Coronary artery (tissue), 2 donors: ENCODE data around the gene EDC3.

Source experiments
- DNase-seq: peaks from one replicate; pipeline ENCODE4 v3.0.0-alpha.2; 2017; ENCODE audit warnings: low spot score
- H3K27ac ChIP-seq, 2 donors: fragments of 200-600 bp; sonication (generic); one replicate each; pipeline ENCODE4 v1.5.1; 2016 to 2019
- H3K4me3 ChIP-seq: fragments of 200-600 bp; sonication (generic); 2 replicates; pipeline ENCODE4 v1.5.1; 2016; ENCODE audit warnings: mild to moderate bottlenecking, moderate library complexity
- TF ChIP-seq, protein P1 (sequence below): fragments of 200-600 bp; sonication (generic); IDR thresholded peaks from one replicate; pipeline ENCODE4 v1.5.1; 2019; ENCODE audit warnings: antibody characterized with exemption

EDC3 gene

DNA sequence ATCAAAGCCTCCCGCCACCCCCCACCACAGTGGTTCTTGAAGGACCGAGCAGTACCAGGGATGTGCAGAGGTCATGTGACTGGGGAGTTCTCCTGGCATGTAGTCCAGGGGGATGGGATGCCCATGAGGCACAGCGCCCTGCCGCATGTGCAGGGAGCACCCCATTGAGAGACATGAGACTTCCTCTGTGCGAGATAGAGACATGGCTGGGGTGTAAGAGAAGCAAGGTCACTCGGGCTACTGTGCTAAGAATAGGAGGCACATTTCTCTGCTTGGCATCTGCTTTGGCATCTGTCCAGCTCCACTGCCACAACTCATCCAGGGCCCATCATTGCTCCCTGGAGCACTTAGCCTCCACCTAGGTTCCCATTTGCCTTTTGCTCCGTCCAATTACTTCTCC lies 31.9 kb upstream of the EDC3 start:
- TF ChIP-seq, protein P1, sequence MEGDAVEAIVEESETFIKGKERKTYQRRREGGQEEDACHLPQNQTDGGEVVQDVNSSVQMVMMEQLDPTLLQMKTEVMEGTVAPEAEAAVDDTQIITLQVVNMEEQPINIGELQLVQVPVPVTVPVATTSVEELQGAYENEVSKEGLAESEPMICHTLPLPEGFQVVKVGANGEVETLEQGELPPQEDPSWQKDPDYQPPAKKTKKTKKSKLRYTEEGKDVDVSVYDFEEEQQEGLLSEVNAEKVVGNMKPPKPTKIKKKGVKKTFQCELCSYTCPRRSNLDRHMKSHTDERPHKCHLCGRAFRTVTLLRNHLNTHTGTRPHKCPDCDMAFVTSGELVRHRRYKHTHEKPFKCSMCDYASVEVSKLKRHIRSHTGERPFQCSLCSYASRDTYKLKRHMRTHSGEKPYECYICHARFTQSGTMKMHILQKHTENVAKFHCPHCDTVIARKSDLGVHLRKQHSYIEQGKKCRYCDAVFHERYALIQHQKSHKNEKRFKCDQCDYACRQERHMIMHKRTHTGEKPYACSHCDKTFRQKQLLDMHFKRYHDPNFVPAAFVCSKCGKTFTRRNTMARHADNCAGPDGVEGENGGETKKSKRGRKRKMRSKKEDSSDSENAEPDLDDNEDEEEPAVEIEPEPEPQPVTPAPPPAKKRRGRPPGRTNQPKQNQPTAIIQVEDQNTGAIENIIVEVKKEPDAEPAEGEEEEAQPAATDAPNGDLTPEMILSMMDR: no peak
- no peak overlapping the region for H3K27ac ChIP-seq
- H3K4me3 ChIP-seq: no peak overlapping the region
- peak; percentile 52 for DNase-seq

GRCh38 chr15:74726774-74727164 lies 30.9 kb upstream of the EDC3 start:
- Histone ChIP-seq H3K27ac (no peak overlapping the region), H3K4me3 (peak overlapping the region; percentile 81)
- TF ChIP-seq, protein P1: no peak
- DNase-seq: no peak

DNA sequence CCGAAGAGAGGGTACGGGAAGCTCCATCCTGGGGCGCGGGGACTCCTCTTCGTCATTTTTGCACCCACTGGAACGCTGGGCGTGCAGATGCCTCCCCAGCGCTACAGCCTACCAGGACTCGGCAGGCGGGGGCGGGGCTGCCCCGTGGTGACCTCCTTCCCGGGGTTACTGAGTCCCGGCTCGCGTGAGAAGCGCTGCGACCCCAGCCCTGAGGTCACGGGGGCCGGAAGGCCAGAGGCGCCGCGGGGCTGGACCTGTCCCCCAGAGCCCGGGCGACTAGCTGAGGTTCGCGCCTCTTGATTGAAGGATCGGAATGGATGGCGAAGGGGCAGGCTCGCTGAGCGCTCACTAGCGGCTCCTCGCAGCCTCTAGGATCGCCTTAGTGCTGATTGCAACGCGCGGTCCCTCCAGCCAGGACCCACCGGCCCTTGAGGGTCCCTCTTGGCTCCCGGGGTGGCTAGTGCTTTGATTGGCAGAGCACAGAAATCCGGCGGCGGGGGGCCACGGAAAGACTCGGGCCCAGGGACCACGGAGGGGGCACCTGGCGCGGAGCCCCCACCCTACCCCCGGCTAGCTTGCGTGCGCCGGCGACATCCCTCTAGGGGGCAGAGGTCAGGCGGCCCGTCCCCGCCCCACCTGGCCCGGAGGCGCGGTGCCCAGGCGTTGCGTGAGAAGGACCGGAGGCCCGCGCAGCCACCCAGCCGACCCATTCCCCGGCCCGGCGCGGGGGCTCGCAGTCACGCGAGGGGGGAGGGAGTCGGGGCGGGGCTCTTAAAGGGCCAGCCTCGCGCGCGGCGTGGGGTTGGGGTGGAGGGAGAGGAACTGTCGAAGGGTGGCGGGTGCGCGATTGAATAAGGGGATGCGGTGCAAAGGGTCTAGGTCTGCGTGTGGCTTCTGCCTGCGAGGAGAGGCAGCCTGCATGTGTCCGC lies 30.3 kb upstream of the EDC3 start:
- DNase-seq: no peak
- peak overlapping the region in 1 of 2 donors; percentile 15 for H3K27ac ChIP-seq
- TF ChIP-seq, protein P1: no peak
- peak overlapping the region; percentile 81 for H3K4me3 ChIP-seq

DNA sequence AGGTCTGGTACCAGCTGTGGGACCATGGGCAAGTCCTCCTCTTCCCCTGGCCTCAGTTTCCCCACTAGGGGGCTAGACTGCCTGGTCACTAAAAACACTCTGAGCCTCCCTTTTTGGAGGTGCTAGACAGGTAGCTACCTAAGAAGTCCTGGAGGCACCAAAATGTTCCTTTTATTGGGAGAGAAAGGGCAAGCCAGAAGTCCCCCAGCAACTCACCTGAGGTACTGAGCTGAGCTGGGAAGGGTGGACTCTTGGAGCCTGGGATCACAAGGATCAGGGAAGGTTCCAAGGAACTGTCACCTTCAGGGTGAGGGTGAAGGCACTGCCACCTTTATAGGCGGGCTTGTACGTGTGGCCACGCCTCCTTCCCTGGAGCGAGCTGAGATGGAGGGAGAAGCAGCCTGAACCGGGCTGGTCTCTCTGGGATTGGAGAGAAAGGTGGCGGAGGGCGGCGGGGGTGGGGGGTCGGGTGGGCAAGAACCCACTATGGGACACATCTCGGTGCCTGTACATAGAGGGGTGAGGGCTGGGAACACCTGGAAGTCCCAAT lies 29.5 kb upstream of the EDC3 start, which contains the start of gene CYP1A1:
Gene CYP1A1, minus strand, starts transcription at position 304 of the 550 bp plus-strand sequence. CDS start 2,431 bp downstream, outside the sequence.
- Histone ChIP-seq H3K27ac (peak within 1 kb of the TSS in 1 of 2 donors; percentile 15), H3K4me3 (peak within 1 kb of the TSS; percentile 81)
- TF ChIP-seq, protein P1: no peak
- DNase-seq: no peak

GRCh38 chr15:74724570-74725224 lies 28.9 kb upstream of the EDC3 start:
- DNase-seq: peak; percentile 56
- Histone ChIP-seq H3K4me3 (no peak overlapping the region), H3K27ac (no peak overlapping the region)
- TF ChIP-seq, protein P1: no peak

GRCh38 chr15:74723754-74724334 lies 28.0 kb upstream of the EDC3 start:
- DNase-seq: peak; percentile 31
- TF ChIP-seq, protein P1: no peak
- H3K27ac ChIP-seq: no peak overlapping the region
- no peak overlapping the region for H3K4me3 ChIP-seq
